HG02763 (cell line): ENCODE data around the gene GARIN3.

ENCODE experiments used
- ATAC-seq: cut with Tn5 transposase; IDR thresholded peaks from one replicate; pipeline ENCODE4 v1.9.1; 2021; ENCODE audit warnings: mild to moderate bottlenecking, moderate library complexity; ENCODE audit not compliant: unreplicated experiment

GARIN3 gene

GRCh38 chr5:157150995-157151394 lies 15.1 kb downstream of the GARIN3 start:
- no peak for ATAC-seq

DNA sequence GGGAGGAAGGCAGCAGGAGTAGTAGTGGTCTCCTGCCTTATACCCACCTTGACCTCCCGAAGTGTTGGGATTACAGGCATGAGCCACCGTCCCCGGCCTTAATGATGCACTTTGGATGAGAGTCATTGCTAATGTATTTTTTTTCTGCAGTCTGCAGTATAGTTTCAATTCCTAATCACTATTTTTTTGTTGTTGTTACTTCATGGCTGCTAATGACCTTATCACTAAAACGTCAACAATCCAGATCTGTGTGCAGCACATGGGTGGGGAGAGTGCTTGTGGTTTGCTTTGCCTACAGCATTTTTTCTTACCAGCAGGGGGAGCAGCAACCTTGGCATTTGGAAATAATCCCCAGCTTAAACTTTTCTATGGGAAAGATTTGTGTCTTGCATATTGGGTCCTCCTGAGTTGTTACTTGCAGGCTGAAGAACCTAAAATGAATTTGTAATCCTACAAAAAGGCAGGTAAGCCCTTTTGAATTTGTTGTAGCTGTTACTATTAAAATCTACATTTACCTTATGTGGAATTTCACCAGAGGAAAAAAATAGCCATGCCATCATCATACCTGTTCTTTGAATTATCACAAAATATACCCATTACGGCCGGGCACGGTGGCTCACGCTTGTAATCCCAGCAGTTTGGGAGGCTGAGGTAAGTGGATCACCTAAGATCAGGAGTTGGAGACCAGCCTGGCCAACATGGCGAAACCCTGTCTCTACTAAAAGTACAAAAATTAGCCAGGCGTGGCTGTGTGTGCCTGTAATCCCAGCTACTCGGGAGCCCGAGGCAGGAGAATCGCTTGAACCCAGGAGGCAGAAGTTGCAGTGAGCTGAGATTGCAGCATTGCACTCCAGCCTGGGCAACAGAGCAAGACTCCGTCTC lies 17.1 kb downstream of the GARIN3 start:
- ATAC-seq: peak; percentile 48

GRCh38 chr5:157143127-157143971 lies 22.7 kb downstream of the GARIN3 start:
- peak; percentile 27 for ATAC-seq

DNA sequence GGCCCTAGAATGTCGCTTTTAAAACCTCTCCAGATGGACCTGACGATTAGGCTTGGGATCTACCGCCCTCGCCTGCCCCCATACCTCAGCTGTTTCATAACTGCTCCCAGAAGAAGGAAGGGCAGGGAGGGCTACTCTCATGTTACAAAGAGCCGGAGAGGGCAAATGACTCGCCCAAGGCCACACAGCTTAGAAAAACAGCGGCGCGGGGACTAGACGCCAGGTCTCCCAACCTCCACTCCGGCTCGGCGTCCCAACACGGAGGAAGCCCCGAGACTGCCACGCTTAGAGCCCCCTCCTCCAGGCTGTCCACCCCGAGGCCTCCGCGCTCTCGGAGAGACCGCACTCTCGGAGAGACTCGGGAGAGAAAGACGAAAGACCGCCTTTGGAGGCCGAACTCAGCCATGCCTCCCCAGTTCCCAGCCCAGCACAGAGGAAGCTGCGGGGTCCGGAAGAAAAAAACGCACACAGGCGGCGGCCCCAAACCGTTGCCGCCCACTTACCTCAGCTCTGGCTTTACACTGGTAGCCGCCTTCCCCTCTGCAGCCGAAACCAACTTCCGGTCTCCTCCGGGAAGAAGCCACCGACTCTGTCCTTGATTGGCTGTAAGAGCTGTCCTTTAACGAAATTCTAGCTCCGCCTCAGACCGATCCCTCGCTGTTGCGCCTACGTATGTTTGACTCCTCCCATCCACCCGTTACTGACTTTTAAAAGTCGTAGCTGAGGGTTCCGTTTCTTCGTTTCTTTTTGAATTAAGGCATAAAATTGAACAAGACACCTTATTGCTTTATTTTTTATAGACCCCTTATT lies 23.5 kb downstream of the GARIN3 start, which contains the start of gene MED7:
MED7 (minus strand) TSS at position 549 of the 810 bp plus-strand sequence. CDS start 3,434 bp downstream, outside the sequence.
- peak; percentile 100 for ATAC-seq

DNA sequence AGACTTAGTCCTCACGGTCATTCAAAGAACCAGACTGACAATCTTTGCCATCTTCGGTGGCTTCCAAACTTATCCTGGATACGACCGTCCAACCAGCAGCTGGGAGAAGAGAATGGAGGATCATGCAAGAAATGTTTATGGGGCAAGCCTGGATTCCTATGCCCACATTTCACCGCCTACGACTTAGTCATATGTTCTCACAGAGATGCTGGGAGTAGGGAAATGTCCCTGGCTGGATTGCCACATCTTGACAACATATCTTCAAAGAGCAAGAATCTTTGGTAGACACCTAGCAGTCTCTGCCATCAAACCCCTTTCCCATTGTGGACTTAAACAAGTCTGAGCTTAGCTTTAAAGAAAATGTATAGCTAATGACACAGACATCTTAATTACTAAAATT lies 28.4 kb downstream of the GARIN3 start:
- ATAC-seq: no peak

DNA sequence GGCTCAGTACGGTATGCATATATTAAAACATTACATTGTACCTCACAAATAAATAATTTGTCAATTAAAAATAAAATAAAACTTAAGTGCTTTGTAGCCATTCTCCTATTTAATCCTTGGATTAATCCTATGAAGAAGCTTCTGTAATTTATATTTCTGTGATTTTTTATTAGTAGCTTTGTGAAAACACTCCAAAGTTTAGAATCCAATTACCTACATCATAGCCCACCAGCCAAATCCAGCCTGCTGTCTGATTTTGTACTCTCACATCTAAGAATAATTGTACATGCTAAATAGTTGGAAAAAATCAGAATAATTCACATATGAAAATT lies 33.8 kb downstream of the GARIN3 start:
- no peak for ATAC-seq

DNA sequence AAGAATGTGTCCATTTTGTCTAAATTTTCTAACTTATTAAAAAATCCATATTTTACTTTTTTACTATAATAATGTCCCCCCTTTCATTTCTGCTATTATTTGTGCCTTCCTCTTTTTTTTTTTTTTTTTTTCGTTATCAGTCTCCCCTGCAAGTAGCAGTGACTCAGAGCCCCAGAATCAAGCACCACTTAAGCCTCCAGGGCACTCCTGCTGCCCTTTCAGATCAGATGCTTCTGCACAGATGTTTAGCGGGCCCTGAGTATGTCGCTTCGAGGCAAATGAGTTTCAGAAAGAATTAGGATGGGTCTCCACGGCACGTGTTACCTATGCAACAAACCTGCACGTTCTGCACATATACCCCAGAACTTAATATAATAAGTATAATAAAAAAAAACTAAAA lies 35.1 kb downstream of the GARIN3 start:
- ATAC-seq: no peak

- no peak for ATAC-seq
Measured at GRCh38 chr5:157121709-157122108, 44.4 kb downstream of the GARIN3 start.

GRCh38 chr5:157120102-157120501 lies 46.0 kb downstream of the GARIN3 start:
- ATAC-seq: no peak

DNA sequence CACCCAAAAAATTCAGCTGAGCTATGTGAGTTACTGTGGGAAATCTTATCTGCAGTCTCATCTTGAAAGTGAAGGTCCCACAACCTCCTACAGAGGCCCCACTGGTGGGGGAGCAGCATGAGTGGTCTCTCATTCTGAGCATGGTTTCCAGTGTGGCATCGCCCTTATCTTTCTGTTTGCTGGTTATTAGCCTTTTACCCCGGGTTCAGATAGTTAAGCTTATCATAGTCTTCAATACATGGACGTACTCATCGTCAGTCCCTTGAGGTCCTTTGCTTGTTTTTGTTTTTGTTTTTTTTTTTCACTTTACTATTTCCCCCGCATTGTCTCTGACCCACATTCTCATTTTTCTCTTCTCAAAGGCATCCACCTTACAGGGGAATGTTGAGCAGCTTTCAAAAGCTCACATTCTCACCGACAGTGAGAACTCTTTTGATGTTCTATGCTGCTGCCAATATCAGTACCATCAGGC lies 49.5 kb downstream of the GARIN3 start:
- ATAC-seq: no peak

- no peak for ATAC-seq
Measured at GRCh38 chr5:157115502-157115901, 50.6 kb downstream of the GARIN3 start.

- ATAC-seq: no peak
Measured at GRCh38 chr5:157115012-157115411, 51.1 kb downstream of the GARIN3 start.

DNA sequence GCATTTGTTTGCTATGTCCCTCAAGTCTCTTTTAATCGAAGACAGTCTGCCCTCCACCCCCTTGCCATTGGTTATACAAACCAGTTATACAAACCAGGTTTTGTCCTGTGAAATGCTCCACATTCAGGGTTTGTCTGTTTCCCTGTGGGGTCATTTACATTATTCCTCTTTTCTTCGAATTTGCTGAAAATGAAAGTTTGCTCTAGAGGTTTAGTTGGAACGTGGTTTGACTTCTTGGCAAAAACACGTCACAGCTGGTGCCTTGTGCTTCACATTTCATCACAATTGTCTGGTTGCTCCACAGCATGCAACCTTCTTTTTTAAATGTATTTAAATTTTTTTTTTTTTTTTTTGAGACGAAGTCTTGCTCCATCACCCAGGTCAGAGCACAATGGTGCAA lies 53.1 kb downstream of the GARIN3 start:
- no peak for ATAC-seq
